Measurements from ENCODE around the gene SPHKAP.

Gene SPHKAP

GRCh38 chr2:228197504-228197903, 16.0 kb upstream of the SPHKAP start:
- no peaks in the 10 kb centered on the region for H3K36me3 ChIP-seq (ENCODE audit: insufficient read depth, low read length)
- H3K9ac ChIP-seq (ENCODE audit: low read depth, low read length), result no peak overlapping the region
- no peaks in the 10 kb centered on the region for H3K79me2 ChIP-seq (ENCODE audit: insufficient read depth, low read length)
- DNase-seq (no peak), ATAC-seq (ENCODE audit: insufficient read depth, low read depth) (no peak)
- H3K4me1 ChIP-seq (ENCODE audit: insufficient read depth, low read length), result no peaks in the 10 kb centered on the region
- no peaks in the 10 kb centered on the region for H4K20me1 ChIP-seq (ENCODE audit: insufficient read depth, low read length)
- no peak overlapping the region for H2AFZ ChIP-seq (ENCODE audit: low read depth, low read length)
- TF ChIP-seq EZH2 (IDR thresholded peaks at IDR 0.05; ENCODE audit: borderline replicate concordance, low read depth, low read length, severe bottlenecking) (no peak), CTCF (IDR thresholded peaks at IDR 0.05; ENCODE audit: borderline replicate concordance, extremely low read depth, low read length, poor library complexity, severe bottlenecking) (no peak)
- H3K27ac ChIP-seq (ENCODE audit: low read length), result no peak overlapping the region
- no peak overlapping the region for H3K4me3 ChIP-seq (ENCODE audit: low read depth in 1 of 2, low read length in 2 of 2)
- H3K4me2 ChIP-seq (ENCODE audit: insufficient read depth, low read length), result no peak overlapping the region
- no peaks in the 10 kb centered on the region for H3K9me3 ChIP-seq (ENCODE audit: insufficient read depth, low read length, severe bottlenecking)
- H3K27me3 ChIP-seq (ENCODE audit: insufficient read depth, low read length, poor library complexity), result no peaks in the 10 kb centered on the region

- Histone ChIP-seq H3K36me3 (ENCODE audit: insufficient read depth, low read length) (no peaks in the 10 kb centered on the region), H3K79me2 (ENCODE audit: insufficient read depth, low read length) (no peaks in the 10 kb centered on the region), H3K4me1 (ENCODE audit: insufficient read depth, low read length) (no peaks in the 10 kb centered on the region), H3K9me3 (ENCODE audit: insufficient read depth, low read length, severe bottlenecking) (no peaks in the 10 kb centered on the region), H3K4me2 (ENCODE audit: insufficient read depth, low read length) (no peak overlapping the region), H2AFZ (ENCODE audit: low read depth, low read length) (no peak overlapping the region), H3K9ac (ENCODE audit: low read depth, low read length) (no peak overlapping the region), H4K20me1 (ENCODE audit: insufficient read depth, low read length) (no peaks in the 10 kb centered on the region), H3K27ac (ENCODE audit: low read length) (no peak overlapping the region), H3K27me3 (ENCODE audit: insufficient read depth, low read length, poor library complexity) (no peaks in the 10 kb centered on the region), H3K4me3 (ENCODE audit: low read depth in 1 of 2, low read length in 2 of 2) (no peak overlapping the region)
- DNase-seq, result no peak
- ATAC-seq (ENCODE audit: insufficient read depth, low read depth), result no peak
- TF ChIP-seq EZH2 (IDR thresholded peaks at IDR 0.05; ENCODE audit: borderline replicate concordance, low read depth, low read length, severe bottlenecking) (no peak), CTCF (IDR thresholded peaks at IDR 0.05; ENCODE audit: borderline replicate concordance, extremely low read depth, low read length, poor library complexity, severe bottlenecking) (no peak)
These were observed 1.0 kb downstream of the SPHKAP start for GRCh38 chr2:228180181-228181097.

- Histone ChIP-seq H3K36me3 (ENCODE audit: insufficient read depth, low read length) (no peaks in the 10 kb centered on the region), H3K9ac (ENCODE audit: low read depth, low read length) (no peak overlapping the region), H3K9me3 (ENCODE audit: insufficient read depth, low read length, severe bottlenecking) (no peaks in the 10 kb centered on the region), H3K27me3 (ENCODE audit: insufficient read depth, low read length, poor library complexity) (no peaks in the 10 kb centered on the region), H4K20me1 (ENCODE audit: insufficient read depth, low read length) (no peaks in the 10 kb centered on the region), H3K4me3 (ENCODE audit: low read depth in 1 of 2, low read length in 2 of 2) (no peak overlapping the region), H2AFZ (ENCODE audit: low read depth, low read length) (no peak overlapping the region), H3K4me1 (ENCODE audit: insufficient read depth, low read length) (no peaks in the 10 kb centered on the region), H3K79me2 (ENCODE audit: insufficient read depth, low read length) (no peaks in the 10 kb centered on the region), H3K4me2 (ENCODE audit: insufficient read depth, low read length) (no peak overlapping the region), H3K27ac (ENCODE audit: low read length) (no peak overlapping the region)
- ATAC-seq (ENCODE audit: insufficient read depth, low read depth) (no peak), DNase-seq (no peak)
- TF ChIP-seq EZH2 (IDR thresholded peaks at IDR 0.05; ENCODE audit: borderline replicate concordance, low read depth, low read length, severe bottlenecking), result no peak
- no peak for TF ChIP-seq CTCF (IDR thresholded peaks at IDR 0.05; ENCODE audit: borderline replicate concordance, extremely low read depth, low read length, poor library complexity, severe bottlenecking)
These were observed 14.2 kb downstream of the SPHKAP start for GRCh38 chr2:228167290-228167689.
